Vagina (tissue), 2 donors: ENCODE measurements around the gene EML1. TPM values are rescaled to one million over a fixed set of nuclear protein-coding genes. Genes with fewer than 3 reads are reported as not detected.

Experiments
- DNase-seq, 2 donors: peaks; one replicate each; pipeline ENCODE4 v3.0.0-alpha.2; 2017; ENCODE audit errors: extremely low spot score in 2 of 2
- H3K27ac ChIP-seq: fragments of 200-600 bp; sonication (generic); one replicate; pipeline ENCODE4 v1.5.1; 2019
- H3K27me3 ChIP-seq: fragments of 200-600 bp; sonication (generic); one replicate; pipeline ENCODE4 v1.5.1; 2019
- H3K36me3 ChIP-seq, 2 donors: fragments of 200-600 bp; sonication (generic); one replicate each; pipeline ENCODE4 v1.5.1; 2017 to 2019
- H3K4me1 ChIP-seq: fragments of 200-600 bp; sonication (generic); one replicate; pipeline ENCODE4 v1.5.1; 2019
- H3K4me3 ChIP-seq, 2 donors: fragments of 200-600 bp; sonication (generic); 1 replicate in 1 of 2; 2 replicates in 1 of 2; pipeline ENCODE4 v1.5.1; 2016 to 2019
- H3K9me3 ChIP-seq: fragments of 200-600 bp; sonication (generic); one replicate; pipeline ENCODE4 v1.5.1; 2019
- CTCF ChIP-seq, 3 experiments: fragments of 450-650 bp in 2 of 3; fragments of 200-600 bp in 1 of 3; sonication (generic) in 1 of 3; IDR thresholded peaks; one replicate each; pipeline ENCODE4 v1.5.1; 2017 to 2019; ENCODE audit warnings: antibody characterized with exemption in 3 of 3, mild to moderate bottlenecking in 2 of 3, moderate library complexity in 2 of 3
- POLR2A ChIP-seq, 2 donors: fragments of 450-650 bp; IDR thresholded peaks; one replicate each; pipeline ENCODE4 v1.6.1; 2017; ENCODE audit warnings: antibody characterized with exemption in 2 of 2, mild to moderate bottlenecking in 2 of 2, moderate library complexity in 2 of 2
- POLR2AphosphoS5 ChIP-seq, 2 donors: sonication (generic); formaldehyde crosslinking; IDR thresholded peaks; one replicate each; pipeline ENCODE4 v1.9.0; 2017; ENCODE audit warnings: antibody characterized with exemption in 2 of 2, mild to moderate bottlenecking in 2 of 2, low read depth in 1 of 2; ENCODE audit not compliant: insufficient read depth in 1 of 2
- intact Hi-C: fragments of 100-400 bp; cut with DNase I; formaldehyde crosslinking; loops from one replicate; pipeline ENCODE4 v1.15.1; 2023
- total RNA-seq: library from RNA; depleted of rRNA; stranded (reverse); fragments of >200 nt; gene quantifications from one replicate; pipeline ENCODE4 v1.2.3, GENCODE V29; 2016

EML1 gene
- total RNA-seq, 1 donor from 2014 or later: 32.7 TPM

- DNase-seq: no peak
- H3K4me3 ChIP-seq: no peak overlapping the region
- no peak for TF ChIP-seq CTCF (IDR thresholded peaks at IDR 0.05)
- no peak for TF ChIP-seq POLR2A (IDR thresholded peaks at IDR 0.05)
- H3K4me1 ChIP-seq: no peaks in the 10 kb centered on the region
- intact Hi-C loops: no loop called here
- H3K9me3 ChIP-seq: no peaks in the 10 kb centered on the region
- H3K27me3 ChIP-seq: no peaks in the 10 kb centered on the region
- peaks cover 0 to 4% of the 10 kb centered on the region in 2 donors for H3K36me3 ChIP-seq
- no peak overlapping the region for H3K27ac ChIP-seq
Measured at GRCh38 chr14:99865408-99865807, 72.2 kb downstream of the EML1 start.

- intact Hi-C loops: no loop called here
- H3K27me3 ChIP-seq: no peaks in the 10 kb centered on the region
- peaks cover 0 to 4% of the 10 kb centered on the region in 2 donors for H3K36me3 ChIP-seq
- no peaks in the 10 kb centered on the region for H3K4me1 ChIP-seq
- no peak for DNase-seq
- no peak for TF ChIP-seq CTCF (IDR thresholded peaks at IDR 0.05)
- no peak for TF ChIP-seq POLR2A (IDR thresholded peaks at IDR 0.05)
- no peak for TF ChIP-seq POLR2AphosphoS5 (IDR thresholded peaks at IDR 0.05; ENCODE audit: insufficient read depth in 1 of 2, low read depth in 1 of 2)
- H3K4me3 ChIP-seq: no peak overlapping the region
- H3K27ac ChIP-seq: no peak overlapping the region
- H3K9me3 ChIP-seq: no peaks in the 10 kb centered on the region
Measured at GRCh38 chr14:99870617-99871016, 77.4 kb downstream of the EML1 start.

GRCh38 chr14:99871771-99872170 lies 78.6 kb downstream of the EML1 start:
- Histone ChIP-seq H3K36me3 (peaks cover 0 to 3% of the 10 kb centered on the region in 2 donors), H3K27ac (no peak overlapping the region), H3K4me3 (no peak overlapping the region), H3K4me1 (no peaks in the 10 kb centered on the region), H3K9me3 (no peaks in the 10 kb centered on the region), H3K27me3 (no peaks in the 10 kb centered on the region)
- no peak for DNase-seq
- TF ChIP-seq POLR2AphosphoS5 (IDR thresholded peaks at IDR 0.05; ENCODE audit: insufficient read depth in 1 of 2, low read depth in 1 of 2) (no peak), CTCF (IDR thresholded peaks at IDR 0.05) (no peak)
- intact Hi-C loops: no loop called here

GRCh38 chr14:99872786-99873440 lies 79.7 kb downstream of the EML1 start:
- H3K27ac ChIP-seq: no peak overlapping the region
- no peak for DNase-seq
- intact Hi-C loops: no loop called here
- no peaks in the 10 kb centered on the region for H3K36me3 ChIP-seq
- TF ChIP-seq CTCF (IDR thresholded peaks at IDR 0.05) (no peak), POLR2AphosphoS5 (IDR thresholded peaks at IDR 0.05; ENCODE audit: insufficient read depth in 1 of 2, low read depth in 1 of 2) (no peak)
- H3K4me1 ChIP-seq: no peaks in the 10 kb centered on the region
- H3K27me3 ChIP-seq: no peaks in the 10 kb centered on the region
- no peak overlapping the region for H3K4me3 ChIP-seq
- no peaks in the 10 kb centered on the region for H3K9me3 ChIP-seq

- H3K27ac ChIP-seq: no peak overlapping the region
- H3K36me3 ChIP-seq: no peaks in the 10 kb centered on the region
- no peak for DNase-seq
- TF ChIP-seq CTCF (IDR thresholded peaks at IDR 0.05) (no peak), POLR2AphosphoS5 (IDR thresholded peaks at IDR 0.05; ENCODE audit: insufficient read depth in 1 of 2, low read depth in 1 of 2) (no peak), POLR2A (IDR thresholded peaks at IDR 0.05) (no peak)
- H3K9me3 ChIP-seq: no peaks in the 10 kb centered on the region
- intact Hi-C loops: no loop called here
- no peaks in the 10 kb centered on the region for H3K27me3 ChIP-seq
- no peak overlapping the region for H3K4me3 ChIP-seq
- H3K4me1 ChIP-seq: no peaks in the 10 kb centered on the region
Measured at GRCh38 chr14:99873653-99874052, 80.4 kb downstream of the EML1 start.
